ENCODE results near the gene FAM118B. TPM values are rescaled to one million over a fixed set of nuclear protein-coding genes. Genes with fewer than 3 reads are reported as not detected.

The FAM118B gene
- total and polyA plus RNA-seq, 2 of the 8 experiments (the other 6 are each of a cell fraction or from before 2014, with no cell fraction given) = 25.3 to 48.3 TPM

- no peak overlapping the region for H3K9ac ChIP-seq (replicated peaks in 1 of 4; ENCODE audit: extremely low read depth in 1 of 4, low read depth in 3 of 4, low read length in 3 of 4)
- CTCF ChIA-PET (ENCODE audit: partially characterized antibody) = interaction anchor here (0.6 to 12.5 kb wide), 46 partner anchors 8 to 287 kb away, joined by 3 to 118 read pairs (median 4); partner anchors contain the start of gene TIRAP
- no peak overlapping the region for H3K27ac ChIP-seq (ENCODE audit: low read depth, low read length)
- H4K8ac ChIP-seq (ENCODE audit: extremely low read depth, insufficient read depth, low read length) = no peak overlapping the region
- no peak overlapping the region for H3K56ac ChIP-seq (replicated peaks; ENCODE audit: insufficient read length, low read depth, low read length)
- POLR2A ChIA-PET (ENCODE audit: partially characterized antibody) = interaction anchor here (1.2 to 1.4 kb wide), 3 partner anchors 10 to 131 kb away, joined by 3 to 4 read pairs (median 3); no protein-coding TSS in a partner anchor
- H2BK20ac ChIP-seq (ENCODE audit: low read length) = no peak overlapping the region
- peaks cover 0 to 4% of the 10 kb centered on the region in 2 experiments for H4K20me1 ChIP-seq (replicated peaks in 1 of 2; ENCODE audit: control insufficient read depth in 1 of 2, insufficient read depth in 2 of 2, low read length in 2 of 2)
- no peak overlapping the region for H2BK12ac ChIP-seq (ENCODE audit: low read depth, low read length)
- no peak overlapping the region for H2BK120ac ChIP-seq (replicated peaks; ENCODE audit: low read depth, low read length)
- peaks cover 9 to 11% of the 10 kb centered on the region in 2 experiments for H3K9me3 ChIP-seq (ENCODE audit: insufficient read depth in 2 of 2, low read depth in 1 of 2, low read length in 1 of 2)
- no peak overlapping the region for H3K4me2 ChIP-seq (ENCODE audit: insufficient read depth in 1 of 2, low read depth in 2 of 2, low read length in 2 of 2)
- no peak overlapping the region for H3K14ac ChIP-seq (ENCODE audit: insufficient read length)
- H3K27me3 ChIP-seq (replicated peaks in 1 of 4; ENCODE audit: control insufficient read depth in 3 of 4, extremely low read depth in 1 of 4, insufficient read depth in 3 of 4, low read length in 3 of 4) = no peaks in the 10 kb centered on the region
- no peaks in the 10 kb centered on the region; a peak in 1 of 7 replicates for H3K4me1 ChIP-seq (replicated peaks in 1 of 4; ENCODE audit: control insufficient read depth in 3 of 4, insufficient read depth in 4 of 4, low read length in 3 of 4)
- no peaks in the 10 kb centered on the region for H3K79me2 ChIP-seq (ENCODE audit: control insufficient read depth in 1 of 2, insufficient read depth in 2 of 2, low read length in 2 of 2)
- WGBS, 2 experiments (ENCODE audit: extremely low coverage in 1 of 2, insufficient coverage in 1 of 2, insufficient read length in 1 of 2, insufficient replicate concordance in 2 of 2, low coverage in 1 of 2, low lambda C conversion rate in 2 of 2, missing lambda C conversion rate in 1 of 2) = 86% methylated on average over 16 of the region's 16 CpGs; no CpG with 5 or more reads in 1 of the 2 experiments
- no peak for FAIRE-seq
- no peaks in the 10 kb centered on the region; the same call in 1 of the 2 replicates for H3K79me1 ChIP-seq (ENCODE audit: low read depth, low read length)
- H2BK5ac ChIP-seq (ENCODE audit: low read depth, low read length) = no peak overlapping the region
- no peak overlapping the region for H3K23ac ChIP-seq (ENCODE audit: insufficient read length)
- peaks cover 5 to 26% (median 23%) of the 10 kb centered on the region in 4 experiments; a peak in 6 of 8 replicates for H3K36me3 ChIP-seq (ENCODE audit: control insufficient read depth in 2 of 4, insufficient read depth in 4 of 4, low read length in 3 of 4)
- H2BK15ac ChIP-seq (ENCODE audit: low read length) = no peak overlapping the region
- no peak overlapping the region for H4K5ac ChIP-seq (ENCODE audit: insufficient read length, low read depth, low read length)
- no peak overlapping the region for H3K4me3 ChIP-seq (ENCODE audit: extremely low read depth in 1 of 4, insufficient read depth in 2 of 4, low read depth in 3 of 4, low read length in 4 of 4)
- H4K91ac ChIP-seq (replicated peaks; ENCODE audit: insufficient read length, low read length) = no peak overlapping the region
- no peak for DNase-seq (ENCODE audit: low read depth in 1 of 2, low spot score in 2 of 2)
- no peak overlapping the region for H3K4ac ChIP-seq (replicated peaks; ENCODE audit: insufficient read length, low read depth, low read length)
- H3K18ac ChIP-seq (ENCODE audit: extremely low read depth, low read length) = no peak overlapping the region
- H2AK5ac ChIP-seq (ENCODE audit: low read depth, low read length) = no peak overlapping the region
- no peaks in the 10 kb centered on the region for H3K23me2 ChIP-seq (ENCODE audit: low read depth, low read length)
- H2AFZ ChIP-seq (ENCODE audit: low read length) = no peak overlapping the region
- no peak for TF ChIP-seq ZNF274 (IDR thresholded peaks at IDR 0.05; ENCODE audit: borderline replicate concordance, extremely low read depth, low read length)
- TF ChIP-seq PHF8 (conservative IDR thresholded peaks at IDR 0.05; ENCODE audit: low read depth, low read length) = no peak
- no peak for TF ChIP-seq MAFK (IDR thresholded peaks at IDR 0.05; ENCODE audit: low read depth, low read length)
- no peak for TF ChIP-seq TAF7 (optimal IDR thresholded peaks at IDR 0.05; ENCODE audit: borderline replicate concordance, low read depth, low read length)
- no peak for TF ChIP-seq SIX5 (IDR thresholded peaks at IDR 0.05; ENCODE audit: low read depth, low read length)
- TF ChIP-seq SAP30 (IDR thresholded peaks at IDR 0.05; ENCODE audit: insufficient read depth, insufficient replicate concordance, low read length) = no peak
- no peak for TF ChIP-seq FOSL1 (IDR thresholded peaks at IDR 0.05; ENCODE audit: insufficient read depth, low read depth, low read length)
- no peak for TF ChIP-seq ATF3 (IDR thresholded peaks at IDR 0.05; ENCODE audit: insufficient read depth, low read depth, low read length)
- no peak for TF ChIP-seq KDM4A (IDR thresholded peaks at IDR 0.05; ENCODE audit: low read depth, low read length, severe bottlenecking)
- no peak for TF ChIP-seq SIRT6 (IDR thresholded peaks at IDR 0.05; ENCODE audit: low read length)
- no peak for TF ChIP-seq MAX (IDR thresholded peaks at IDR 0.05)
- no peak for TF ChIP-seq NANOG (IDR thresholded peaks at IDR 0.05; ENCODE audit: insufficient read depth, low read depth, low read length, poor library complexity, severe bottlenecking)
- no peak for TF ChIP-seq SP4 (IDR thresholded peaks at IDR 0.05; ENCODE audit: low read length)
These were observed 18.5 kb upstream of the FAM118B start for GRCh38 chr11:126193038-126193478.
